ENCODE measurements around the gene CYCS.

The CYCS gene

GRCh38 chr7:25121599-25121998, 3.5 kb downstream of the CYCS start (continued):
- TF ChIP-seq CSRNP3 (CRISPR knock-in tag; IDR thresholded peaks at IDR 0.05) (no peak), ARNTL (CRISPR knock-in tag; IDR thresholded peaks at IDR 0.05; ENCODE audit: borderline replicate concordance, low read depth) (no peak)

GRCh38 chr7:25119102-25119501, 6.0 kb downstream of the CYCS start:
- no peak for TF ChIP-seq ZNF565 (CRISPR knock-in tag; conservative IDR thresholded peaks at IDR 0.05; ENCODE audit: low read depth)
- no peak for TF ChIP-seq TSHZ2 (CRISPR knock-in tag; IDR thresholded peaks at IDR 0.05)
- no peak for TF ChIP-seq PATZ1 (CRISPR knock-in tag; IDR thresholded peaks at IDR 0.05; ENCODE audit: borderline replicate concordance)
- no peak for TF ChIP-seq OSR1 (CRISPR knock-in tag; IDR thresholded peaks at IDR 0.05)
- no peak for TF ChIP-seq CSDC2 (CRISPR knock-in tag; IDR thresholded peaks at IDR 0.05)
- TF ChIP-seq SNAI2 (CRISPR knock-in tag; IDR thresholded peaks at IDR 0.05): no peak
- TF ChIP-seq CREB5 (CRISPR knock-in tag; IDR thresholded peaks at IDR 0.05; ENCODE audit: low read depth): no peak
- TF ChIP-seq GLIS3 (CRISPR knock-in tag; IDR thresholded peaks at IDR 0.05): no peak
- no peak for TF ChIP-seq ESRRG (CRISPR knock-in tag; IDR thresholded peaks at IDR 0.05)
- no peak for TF ChIP-seq ISL1 (CRISPR knock-in tag; IDR thresholded peaks at IDR 0.05)
- TF ChIP-seq ARNTL (CRISPR knock-in tag; IDR thresholded peaks at IDR 0.05; ENCODE audit: borderline replicate concordance, low read depth): no peak
- TF ChIP-seq CSRNP3 (CRISPR knock-in tag; IDR thresholded peaks at IDR 0.05): no peak
- TF ChIP-seq ZC3H10 (CRISPR knock-in tag; IDR thresholded peaks at IDR 0.05): no peak
- no peak for TF ChIP-seq ZNF70 (CRISPR knock-in tag; IDR thresholded peaks at IDR 0.05)
- no peak for ATAC-seq

GRCh38 chr7:25118048-25118753, 6.9 kb downstream of the CYCS start:
- ATAC-seq: no peak
- no peak for TF ChIP-seq OSR1 (CRISPR knock-in tag; IDR thresholded peaks at IDR 0.05)
- no peak for TF ChIP-seq CREB5 (CRISPR knock-in tag; IDR thresholded peaks at IDR 0.05; ENCODE audit: low read depth)
- no peak for TF ChIP-seq CSRNP3 (CRISPR knock-in tag; IDR thresholded peaks at IDR 0.05)
- no peak for TF ChIP-seq GLIS3 (CRISPR knock-in tag; IDR thresholded peaks at IDR 0.05)
- no peak for TF ChIP-seq TOX (CRISPR knock-in tag; IDR thresholded peaks at IDR 0.05; ENCODE audit: borderline replicate concordance)
- no peak for TF ChIP-seq ARNTL (CRISPR knock-in tag; IDR thresholded peaks at IDR 0.05; ENCODE audit: borderline replicate concordance, low read depth)
- no peak for TF ChIP-seq ESRRG (CRISPR knock-in tag; IDR thresholded peaks at IDR 0.05)
- no peak for TF ChIP-seq BACH2 (CRISPR knock-in tag; IDR thresholded peaks at IDR 0.05; ENCODE audit: borderline replicate concordance)
- TF ChIP-seq ISL1 (CRISPR knock-in tag; IDR thresholded peaks at IDR 0.05): no peak
- no peak for TF ChIP-seq RARB (CRISPR knock-in tag; IDR thresholded peaks at IDR 0.05)
- no peak for TF ChIP-seq ZNF70 (CRISPR knock-in tag; IDR thresholded peaks at IDR 0.05)
- TF ChIP-seq ZNF565 (CRISPR knock-in tag; conservative IDR thresholded peaks at IDR 0.05; ENCODE audit: low read depth): no peak
- TF ChIP-seq PATZ1 (CRISPR knock-in tag; IDR thresholded peaks at IDR 0.05; ENCODE audit: borderline replicate concordance): no peak
